OCI-LY1 (cell line): Measurements from ENCODE around the gene CIB4.

Experiments
- H2AFZ ChIP-seq: fragments of 200-600 bp; sonication (generic), shearing (Covaris generic); 2 replicates; pipeline ENCODE4 v1.6.0; 2014; ENCODE audit warnings: antibody characterized with exemption, mild to moderate bottlenecking, low read length
- H3F3A ChIP-seq: fragments of 200-600 bp; sonication (generic), shearing (Covaris generic); 2 replicates; pipeline ENCODE4 v1.6.0; 2014; ENCODE audit warnings: mild to moderate bottlenecking, antibody characterized with exemption, low read length, moderate library complexity; ENCODE audit not compliant: insufficient read depth
- H3K27ac ChIP-seq: fragments of 200-600 bp; sonication (generic); 2 replicates; pipeline ENCODE4 v1.5.1; 2014; ENCODE audit warnings: low read length, mixed run types, mild to moderate bottlenecking, low read depth; ENCODE audit not compliant: poor library complexity, severe bottlenecking
- H3K27me3 ChIP-seq: fragments of 200-600 bp; sonication (generic); 2 replicates; pipeline ENCODE4 v1.6.0; 2014; ENCODE audit warnings: antibody characterized with exemption, mild to moderate bottlenecking, low read length, moderate library complexity; ENCODE audit not compliant: insufficient read depth
- H3K36me3 ChIP-seq: fragments of 200-600 bp; sonication (generic); 2 replicates; pipeline ENCODE4 v1.6.1; 2014; ENCODE audit warnings: mild to moderate bottlenecking, antibody characterized with exemption, low read length, moderate library complexity, mixed read lengths; ENCODE audit not compliant: insufficient read depth
- H3K4me1 ChIP-seq: fragments of 200-600 bp; sonication (generic); 2 replicates; pipeline ENCODE4 v1.5.1; 2014; ENCODE audit warnings: mild to moderate bottlenecking, low read length, moderate library complexity; ENCODE audit not compliant: insufficient read depth, severe bottlenecking
- H3K4me2 ChIP-seq: fragments of 200-600 bp; sonication (generic), shearing (Covaris generic); 2 replicates; pipeline ENCODE4 v1.6.1; 2014; ENCODE audit warnings: low read length
- H3K4me3 ChIP-seq: fragments of 200-600 bp; sonication (generic); 2 replicates; pipeline ENCODE4 v1.5.1; 2014; ENCODE audit warnings: low read length, low read depth, mild to moderate bottlenecking, mixed read lengths; ENCODE audit not compliant: poor library complexity, severe bottlenecking
- H3K79me2 ChIP-seq: fragments of 200-600 bp; shearing (Covaris generic); 2 replicates; pipeline ENCODE4 v1.6.1; 2016; ENCODE audit warnings: mixed run types, low read length, mixed read lengths; ENCODE audit not compliant: insufficient read depth
- H3K9ac ChIP-seq: fragments of 200-600 bp; sonication (generic), shearing (Covaris generic); 2 replicates; pipeline ENCODE4 v1.6.1; 2014; ENCODE audit warnings: mild to moderate bottlenecking, low read length, mixed read lengths
- H3K9me2 ChIP-seq: fragments of 200-600 bp; sonication (generic), shearing (Covaris generic); 2 replicates; pipeline ENCODE4 v1.6.1; 2014; ENCODE audit warnings: low read depth, mild to moderate bottlenecking, low read length, mixed read lengths
- H3K9me3 ChIP-seq: fragments of 200-600 bp; shearing (Covaris generic); 2 replicates; pipeline ENCODE4 v1.6.1; 2014; ENCODE audit warnings: low read length, mixed read lengths
- H4K20me1 ChIP-seq: fragments of 200-600 bp; sonication (generic), shearing (Covaris generic); 2 replicates; pipeline ENCODE4 v1.6.0; 2016; ENCODE audit warnings: mild to moderate bottlenecking, low read length; ENCODE audit not compliant: insufficient read depth
- EZH2 ChIP-seq: fragments of 200-600 bp; sonication (generic), shearing (Covaris generic); IDR thresholded peaks from 2 replicates; pipeline ENCODE4 v1.8.0; 2017; ENCODE audit warnings: borderline replicate concordance, mixed run types, mild to moderate bottlenecking, antibody characterized with exemption, low read length, moderate library complexity, mixed read lengths
- TF ChIP-seq, protein P1 (sequence below): fragments of 200-600 bp; sonication (generic), shearing (Covaris generic); IDR thresholded peaks from 2 replicates; pipeline ENCODE4 v1.5.1; 2017; ENCODE audit warnings: mild to moderate bottlenecking, antibody characterized with exemption, low read length, moderate library complexity, mixed read lengths

Gene CIB4

DNA sequence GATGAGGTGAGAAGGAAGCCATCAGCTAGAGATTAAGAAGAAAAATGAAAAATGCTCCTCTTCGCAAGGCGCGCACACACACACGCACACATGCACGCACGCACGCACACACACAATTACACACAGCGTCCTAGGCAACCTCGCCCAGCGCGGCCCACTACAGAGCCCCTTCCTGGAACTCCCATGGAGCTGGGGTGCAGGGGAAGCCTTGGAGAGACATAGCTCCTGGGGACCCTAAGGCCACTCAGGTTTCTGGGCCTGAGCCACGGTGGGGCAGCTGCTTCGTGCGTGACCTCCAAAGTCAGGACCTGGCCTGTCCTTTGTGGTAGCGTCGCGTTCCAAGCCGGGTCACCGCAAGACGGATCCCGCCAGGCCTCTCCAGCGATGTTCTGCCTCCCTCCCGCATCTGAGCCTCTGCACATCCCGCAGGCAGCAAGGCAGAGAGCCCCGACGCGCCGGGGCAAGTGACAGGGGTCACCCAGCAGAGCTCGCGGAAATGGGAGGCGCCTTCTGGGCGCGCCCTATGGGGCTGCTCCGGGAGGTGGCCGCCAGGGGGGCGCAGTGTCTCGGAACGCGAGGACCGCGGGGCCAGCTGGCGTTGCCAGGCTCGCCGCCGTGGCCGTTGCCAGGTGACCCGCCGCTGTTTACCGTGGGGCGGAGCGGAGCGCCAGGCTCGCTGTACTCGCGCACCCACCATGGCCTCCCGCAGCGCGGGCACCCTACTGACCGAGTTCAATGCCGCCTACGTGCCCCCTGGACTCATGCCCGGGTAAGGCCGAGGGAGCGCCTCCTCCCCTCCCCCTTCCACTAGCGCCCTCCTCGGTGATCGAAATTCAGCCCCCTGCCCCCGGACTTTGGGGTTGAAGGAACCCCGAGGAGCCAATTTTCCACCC, 79.0 kb downstream of the CIB4 start:
- no peak overlapping the region for H2AFZ ChIP-seq
- no peaks in the 10 kb centered on the region for H3K36me3 ChIP-seq
- 0 out of 2 replicates have a peak, but pooled peaks cover 4% of the 10 kb centered on the region for H3K27me3 ChIP-seq
- H3K4me1 ChIP-seq: no peaks in the 10 kb centered on the region
- H3F3A ChIP-seq: no peaks in the 10 kb centered on the region
- no peaks in the 10 kb centered on the region for H4K20me1 ChIP-seq
- no peaks in the 10 kb centered on the region for H3K9me2 ChIP-seq
- H3K4me3 ChIP-seq: no peak overlapping the region
- H3K9me3 ChIP-seq: no peaks in the 10 kb centered on the region
- TF ChIP-seq, protein P1, sequence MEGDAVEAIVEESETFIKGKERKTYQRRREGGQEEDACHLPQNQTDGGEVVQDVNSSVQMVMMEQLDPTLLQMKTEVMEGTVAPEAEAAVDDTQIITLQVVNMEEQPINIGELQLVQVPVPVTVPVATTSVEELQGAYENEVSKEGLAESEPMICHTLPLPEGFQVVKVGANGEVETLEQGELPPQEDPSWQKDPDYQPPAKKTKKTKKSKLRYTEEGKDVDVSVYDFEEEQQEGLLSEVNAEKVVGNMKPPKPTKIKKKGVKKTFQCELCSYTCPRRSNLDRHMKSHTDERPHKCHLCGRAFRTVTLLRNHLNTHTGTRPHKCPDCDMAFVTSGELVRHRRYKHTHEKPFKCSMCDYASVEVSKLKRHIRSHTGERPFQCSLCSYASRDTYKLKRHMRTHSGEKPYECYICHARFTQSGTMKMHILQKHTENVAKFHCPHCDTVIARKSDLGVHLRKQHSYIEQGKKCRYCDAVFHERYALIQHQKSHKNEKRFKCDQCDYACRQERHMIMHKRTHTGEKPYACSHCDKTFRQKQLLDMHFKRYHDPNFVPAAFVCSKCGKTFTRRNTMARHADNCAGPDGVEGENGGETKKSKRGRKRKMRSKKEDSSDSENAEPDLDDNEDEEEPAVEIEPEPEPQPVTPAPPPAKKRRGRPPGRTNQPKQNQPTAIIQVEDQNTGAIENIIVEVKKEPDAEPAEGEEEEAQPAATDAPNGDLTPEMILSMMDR: no peak
- TF ChIP-seq EZH2: no peak
- no peak overlapping the region for H3K4me2 ChIP-seq
- no peaks in the 10 kb centered on the region for H3K79me2 ChIP-seq
- no peak overlapping the region for H3K9ac ChIP-seq
- no peak overlapping the region for H3K27ac ChIP-seq

DNA sequence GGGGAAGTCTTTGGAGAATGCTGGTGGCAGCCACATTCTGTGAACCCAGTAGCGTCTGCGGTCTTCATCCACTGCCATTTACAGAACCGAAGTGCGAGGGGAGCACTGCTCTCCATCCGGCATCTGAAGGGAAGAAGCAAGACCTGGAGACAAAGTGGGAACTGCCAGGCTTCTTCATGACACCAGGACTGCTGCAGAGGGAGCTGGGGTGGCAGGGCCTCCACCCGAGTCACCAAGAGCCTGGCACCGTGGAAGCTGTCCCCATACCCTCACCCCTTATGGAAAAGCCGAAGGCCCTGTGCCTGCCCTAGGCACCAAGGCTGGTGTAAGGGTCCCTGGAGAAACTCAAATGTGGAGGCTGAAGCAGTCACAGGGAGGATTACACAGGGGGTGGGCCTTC, 79.8 kb downstream of the CIB4 start:
- H3K9me2 ChIP-seq: no peaks in the 10 kb centered on the region
- TF ChIP-seq, protein P1: no peak
- no peak for TF ChIP-seq EZH2

DNA sequence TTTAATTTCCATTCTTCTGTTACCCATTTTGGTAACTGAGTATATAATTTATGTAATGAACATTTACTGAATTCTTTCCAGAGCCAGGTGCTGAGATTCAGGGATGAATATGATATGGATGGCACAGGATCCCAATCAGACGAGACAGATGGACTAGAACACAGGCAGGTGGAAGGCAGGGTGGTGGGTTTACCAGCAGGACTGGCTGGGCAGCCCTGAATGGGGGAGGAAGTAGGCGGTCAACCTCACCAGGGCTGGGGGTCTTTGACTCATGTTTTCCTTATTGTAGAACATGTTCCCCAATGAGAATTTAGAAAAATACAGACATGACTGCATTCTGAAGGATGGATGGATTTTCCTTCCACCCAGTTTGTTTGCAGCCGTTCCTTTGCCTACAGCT, 80.3 kb downstream of the CIB4 start:
- H3K9me2 ChIP-seq: no peaks in the 10 kb centered on the region
- TF ChIP-seq, protein P1: no peak
- TF ChIP-seq EZH2: no peak
- no peak overlapping the region for H2AFZ ChIP-seq
- 0 out of 2 replicates have a peak, but pooled peaks cover 4% of the 10 kb centered on the region for H3K27me3 ChIP-seq
- no peak overlapping the region for H3K27ac ChIP-seq
- H3F3A ChIP-seq: no peaks in the 10 kb centered on the region
- no peak overlapping the region for H3K4me3 ChIP-seq
- no peak overlapping the region for H3K9ac ChIP-seq
- H3K4me2 ChIP-seq: no peak overlapping the region
- no peaks in the 10 kb centered on the region for H3K4me1 ChIP-seq
- H4K20me1 ChIP-seq: no peaks in the 10 kb centered on the region
- H3K9me3 ChIP-seq: no peaks in the 10 kb centered on the region
- H3K36me3 ChIP-seq: no peaks in the 10 kb centered on the region
- no peaks in the 10 kb centered on the region for H3K79me2 ChIP-seq

More for the DNA sequence above, 79.8 kb downstream of the CIB4 start:
- no peaks in the 10 kb centered on the region for H3K9me3 ChIP-seq
- no peaks in the 10 kb centered on the region for H4K20me1 ChIP-seq
- no peaks in the 10 kb centered on the region for H3K79me2 ChIP-seq
- H3K4me3 ChIP-seq: no peak overlapping the region
- no peaks in the 10 kb centered on the region for H3K36me3 ChIP-seq
- H3K9ac ChIP-seq: no peak overlapping the region
- H2AFZ ChIP-seq: no peak overlapping the region
- H3K27me3 ChIP-seq: 0 out of 2 replicates have a peak, but pooled peaks cover 4% of the 10 kb centered on the region
- no peaks in the 10 kb centered on the region for H3K4me1 ChIP-seq
- H3K4me2 ChIP-seq: no peak overlapping the region
- H3F3A ChIP-seq: no peaks in the 10 kb centered on the region
- no peak overlapping the region for H3K27ac ChIP-seq
